Panc1 (cell line): ENCODE data around the gene BCKDHA.

Experiments used
- POLR2AphosphoS5 ChIP-seq: IDR thresholded peaks from 2 replicates; pipeline ENCODE4 v1.6.1; 2012; ENCODE audit warnings: mild to moderate bottlenecking, low read depth, low read length, moderate library complexity
- TF ChIP-seq, protein P1 (sequence below): fragments of 450-650 bp; IDR thresholded peaks from 2 replicates; pipeline ENCODE4 v1.5.1; 2017; ENCODE audit warnings: mild to moderate bottlenecking

DNA sequence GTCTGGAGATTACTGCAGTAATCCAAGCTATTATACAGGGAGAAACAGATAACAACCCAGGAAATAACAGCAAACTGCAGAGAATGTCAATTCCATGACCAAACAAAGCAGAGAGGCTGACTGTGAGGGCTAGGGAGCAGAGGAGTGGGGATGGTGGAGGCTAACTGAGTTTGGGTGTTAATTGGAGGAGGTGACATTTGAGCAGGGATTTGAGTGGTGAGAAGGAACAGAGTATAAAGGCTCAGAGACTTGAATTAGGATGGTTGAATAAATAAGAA, 39.0 kb downstream of the BCKDHA start:
- TF ChIP-seq, protein P1, sequence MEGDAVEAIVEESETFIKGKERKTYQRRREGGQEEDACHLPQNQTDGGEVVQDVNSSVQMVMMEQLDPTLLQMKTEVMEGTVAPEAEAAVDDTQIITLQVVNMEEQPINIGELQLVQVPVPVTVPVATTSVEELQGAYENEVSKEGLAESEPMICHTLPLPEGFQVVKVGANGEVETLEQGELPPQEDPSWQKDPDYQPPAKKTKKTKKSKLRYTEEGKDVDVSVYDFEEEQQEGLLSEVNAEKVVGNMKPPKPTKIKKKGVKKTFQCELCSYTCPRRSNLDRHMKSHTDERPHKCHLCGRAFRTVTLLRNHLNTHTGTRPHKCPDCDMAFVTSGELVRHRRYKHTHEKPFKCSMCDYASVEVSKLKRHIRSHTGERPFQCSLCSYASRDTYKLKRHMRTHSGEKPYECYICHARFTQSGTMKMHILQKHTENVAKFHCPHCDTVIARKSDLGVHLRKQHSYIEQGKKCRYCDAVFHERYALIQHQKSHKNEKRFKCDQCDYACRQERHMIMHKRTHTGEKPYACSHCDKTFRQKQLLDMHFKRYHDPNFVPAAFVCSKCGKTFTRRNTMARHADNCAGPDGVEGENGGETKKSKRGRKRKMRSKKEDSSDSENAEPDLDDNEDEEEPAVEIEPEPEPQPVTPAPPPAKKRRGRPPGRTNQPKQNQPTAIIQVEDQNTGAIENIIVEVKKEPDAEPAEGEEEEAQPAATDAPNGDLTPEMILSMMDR = no peak
- no peak for TF ChIP-seq POLR2AphosphoS5
